ENCODE results near the gene SLC39A9.
"Not testable (repeated sequence)": the region's sequence is repeated elsewhere in the genome, so short reads cannot be mapped to it uniquely, and the experiment has no call there.

SLC39A9 gene

GRCh38 chr14:69489495-69489894 is 91.0 kb downstream of the SLC39A9 start:
- no peak for TF ChIP-seq JUND (IDR thresholded peaks at IDR 0.05; ENCODE audit: low read depth)
- in situ Hi-C loops (cut with HindIII; ENCODE audit: low pct_unique_long_range_greater_than_20kb, low sequenced_read_pairs), result no loop called here
- no peak for DNase-seq (ENCODE audit: low read depth in 1 of 2, low spot score in 1 of 2)

- TF ChIP-seq JUND (IDR thresholded peaks at IDR 0.05; ENCODE audit: low read depth), result no peak
- in situ Hi-C loops (cut with HindIII; ENCODE audit: low pct_unique_long_range_greater_than_20kb, low sequenced_read_pairs), result no loop called here
Observed at GRCh38 chr14:69490219-69490918, 91.9 kb downstream of the SLC39A9 start.

DNA sequence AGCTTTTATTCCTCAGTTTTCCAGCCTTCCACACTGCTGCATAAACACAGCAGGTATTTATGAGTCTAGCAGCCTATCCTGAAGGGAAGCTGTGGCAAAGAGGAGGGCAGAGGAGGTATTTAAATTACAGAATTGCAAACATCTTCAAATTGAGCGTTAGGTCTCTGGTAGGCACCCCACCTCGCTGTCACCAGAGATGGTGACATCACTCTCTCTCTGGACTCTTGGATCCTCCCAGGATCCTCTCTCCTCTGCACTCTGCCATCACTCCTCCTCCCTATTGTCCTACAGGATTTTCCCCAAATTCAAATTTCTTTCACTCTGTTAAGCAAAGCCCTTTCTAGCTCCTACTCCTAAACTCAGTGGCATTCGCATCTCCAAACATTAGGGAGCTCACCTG is 92.7 kb downstream of the SLC39A9 start:
- no peak for TF ChIP-seq JUND (IDR thresholded peaks at IDR 0.05; ENCODE audit: low read depth)
- in situ Hi-C loops (cut with HindIII; ENCODE audit: low pct_unique_long_range_greater_than_20kb, low sequenced_read_pairs), result no loop called here
- DNase-seq (ENCODE audit: low read depth in 1 of 2, low spot score in 1 of 2), result no peak

More at GRCh38 chr14:69490219-69490918, 91.9 kb downstream of the SLC39A9 start:
- DNase-seq (ENCODE audit: low read depth in 1 of 2, low spot score in 1 of 2), result no peak

- in situ Hi-C loops (cut with HindIII; ENCODE audit: low pct_unique_long_range_greater_than_20kb, low sequenced_read_pairs), result no loop called here
- DNase-seq (ENCODE audit: low read depth in 1 of 2, low spot score in 1 of 2), result no peak
- no peak for TF ChIP-seq JUND (IDR thresholded peaks at IDR 0.05; ENCODE audit: low read depth)
Observed at GRCh38 chr14:69493038-69493437, 94.5 kb downstream of the SLC39A9 start.

DNA sequence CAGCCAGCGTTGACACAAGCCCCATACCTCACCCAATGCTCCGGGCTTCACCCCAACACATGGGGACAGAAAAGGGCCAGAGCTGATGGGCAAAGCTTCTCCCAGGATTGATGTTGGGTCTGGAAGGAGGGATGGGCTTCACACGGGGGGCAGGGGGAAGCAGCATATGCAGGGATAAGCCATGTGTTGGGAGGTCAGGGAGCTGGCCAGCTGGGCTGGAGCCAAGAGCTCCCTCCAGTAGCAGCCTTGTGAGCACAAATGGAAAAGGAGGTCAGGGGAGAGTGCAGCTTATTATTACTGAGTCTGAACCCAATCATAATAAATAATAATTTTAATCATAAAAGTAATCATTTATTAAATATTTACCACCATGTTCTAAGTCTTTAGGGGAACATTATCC is 95.3 kb downstream of the SLC39A9 start:
- DNase-seq (ENCODE audit: low read depth in 1 of 2, low spot score in 1 of 2), result no peak
- in situ Hi-C loops (cut with HindIII; ENCODE audit: low pct_unique_long_range_greater_than_20kb, low sequenced_read_pairs), result no loop called here

GRCh38 chr14:69495341-69495921 is 96.9 kb downstream of the SLC39A9 start:
- in situ Hi-C loops (cut with HindIII; ENCODE audit: low pct_unique_long_range_greater_than_20kb, low sequenced_read_pairs), result no loop called here
- TF ChIP-seq JUND (IDR thresholded peaks at IDR 0.05; ENCODE audit: low read depth), result no peak

More for the DNA sequence above, 95.3 kb downstream of the SLC39A9 start:
- no peak for TF ChIP-seq JUND (IDR thresholded peaks at IDR 0.05; ENCODE audit: low read depth)

DNA sequence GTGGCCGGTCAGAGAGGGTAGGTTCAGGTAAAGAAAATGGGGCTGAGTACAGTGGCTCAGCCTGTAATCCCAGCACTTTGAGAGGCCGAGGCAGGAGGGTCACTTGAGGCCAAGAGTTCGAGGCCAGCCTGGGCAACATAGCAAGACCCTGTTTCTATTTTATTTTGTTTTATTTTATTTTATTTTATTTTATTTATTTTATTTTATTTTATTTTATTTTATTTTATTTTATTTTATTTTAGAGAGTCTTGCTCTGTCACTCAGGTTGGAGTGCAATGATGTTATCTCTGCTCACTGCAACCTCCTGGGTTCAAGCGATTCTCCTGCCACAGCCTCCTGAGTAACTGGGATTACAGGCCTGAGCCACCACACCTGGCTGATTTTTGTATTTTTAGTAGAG is 99.4 kb downstream of the SLC39A9 start:
- DNase-seq (ENCODE audit: low read depth in 1 of 2, low spot score in 1 of 2); in situ Hi-C loops (cut with HindIII; ENCODE audit: low pct_unique_long_range_greater_than_20kb, low sequenced_read_pairs): not testable (repeated sequence)

More at GRCh38 chr14:69495341-69495921, 96.9 kb downstream of the SLC39A9 start:
- no peak for DNase-seq (ENCODE audit: low read depth in 1 of 2, low spot score in 1 of 2)

GRCh38 chr14:69498286-69498685 is 99.8 kb downstream of the SLC39A9 start:
- DNase-seq (ENCODE audit: low read depth in 1 of 2, low spot score in 1 of 2); in situ Hi-C loops (cut with HindIII; ENCODE audit: low pct_unique_long_range_greater_than_20kb, low sequenced_read_pairs): not testable (repeated sequence)

- no peak for DNase-seq (ENCODE audit: low read depth in 1 of 2, low spot score in 1 of 2)
- no peak for TF ChIP-seq JUND (IDR thresholded peaks at IDR 0.05; ENCODE audit: low read depth)
- in situ Hi-C loops (cut with HindIII; ENCODE audit: low pct_unique_long_range_greater_than_20kb, low sequenced_read_pairs), result no loop called here
Observed at GRCh38 chr14:69499436-69499835, 100.9 kb downstream of the SLC39A9 start.

DNA sequence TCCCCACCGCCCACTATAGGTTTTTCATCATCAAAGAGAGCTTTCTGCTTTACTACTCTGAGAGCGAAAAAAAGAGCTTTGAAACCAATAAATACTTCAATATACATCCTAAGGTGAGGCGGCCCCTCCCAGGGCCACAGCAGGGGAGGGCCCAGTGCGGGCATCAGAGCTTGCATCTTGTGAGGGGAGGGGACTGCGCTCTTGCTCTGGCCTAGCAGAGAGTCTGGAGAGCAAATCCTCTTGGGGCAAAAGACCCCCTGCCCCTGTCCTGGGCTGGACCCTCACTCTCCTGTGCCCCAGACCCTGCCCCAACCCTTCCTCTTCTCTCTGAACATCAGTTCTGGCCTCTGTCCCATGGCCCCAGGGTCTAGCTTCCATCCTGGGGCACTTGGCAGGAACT is 101.6 kb downstream of the SLC39A9 start:
- no peak for TF ChIP-seq JUND (IDR thresholded peaks at IDR 0.05; ENCODE audit: low read depth)
- in situ Hi-C loops (cut with HindIII; ENCODE audit: low pct_unique_long_range_greater_than_20kb, low sequenced_read_pairs), result no loop called here
- no peak for DNase-seq (ENCODE audit: low read depth in 1 of 2, low spot score in 1 of 2)

DNA sequence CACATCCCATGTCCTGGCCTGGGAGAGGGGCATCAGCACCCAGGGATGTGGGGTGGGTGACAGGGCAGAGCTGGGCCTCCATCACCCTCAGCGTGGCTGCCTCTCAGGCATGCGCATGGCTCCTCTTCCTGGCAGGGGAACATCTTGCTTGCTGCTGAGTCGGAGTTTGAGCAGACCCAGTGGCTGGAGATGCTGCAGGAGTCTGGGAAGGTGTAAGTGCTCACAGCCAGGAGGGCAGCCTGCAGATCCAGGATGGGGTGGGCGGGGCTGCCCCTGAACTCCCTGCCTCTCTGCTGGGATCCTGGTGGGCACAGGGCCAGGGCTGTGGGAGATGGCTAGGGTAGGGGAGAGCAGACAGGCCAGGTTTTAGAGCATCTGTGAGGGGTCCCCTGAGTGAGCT is 102.2 kb downstream of the SLC39A9 start:
- no peak for TF ChIP-seq JUND (IDR thresholded peaks at IDR 0.05; ENCODE audit: low read depth)
- no peak for DNase-seq (ENCODE audit: low read depth in 1 of 2, low spot score in 1 of 2)
- in situ Hi-C loops (cut with HindIII; ENCODE audit: low pct_unique_long_range_greater_than_20kb, low sequenced_read_pairs), result no loop called here

- in situ Hi-C loops (cut with HindIII; ENCODE audit: low pct_unique_long_range_greater_than_20kb, low sequenced_read_pairs), result no loop called here
- DNase-seq (ENCODE audit: low read depth in 1 of 2, low spot score in 1 of 2), result no peak
- TF ChIP-seq JUND (IDR thresholded peaks at IDR 0.05; ENCODE audit: low read depth), result no peak
Observed at GRCh38 chr14:69501423-69501838, 102.9 kb downstream of the SLC39A9 start.

GRCh38 chr14:69504775-69505174 is 106.3 kb downstream of the SLC39A9 start:
- TF ChIP-seq JUND (IDR thresholded peaks at IDR 0.05; ENCODE audit: low read depth), result no peak
- no peak for DNase-seq (ENCODE audit: low read depth in 1 of 2, low spot score in 1 of 2)
- in situ Hi-C loops (cut with HindIII; ENCODE audit: low pct_unique_long_range_greater_than_20kb, low sequenced_read_pairs), result no loop called here

Measured in T47D (cell line).